SU-DHL-6 (cell line): ENCODE measurements around the gene HS2ST1.

Experiments
- H2AFZ ChIP-seq: fragments of 200-600 bp; sonication (generic); 2 replicates; pipeline ENCODE4 v1.6.1; 2014; ENCODE audit warnings: low read depth, mild to moderate bottlenecking, moderate library complexity, mixed read lengths, antibody characterized with exemption, low read length; ENCODE audit not compliant: severe bottlenecking
- H3F3A ChIP-seq: fragments of 200-600 bp; shearing (Covaris generic); 2 replicates; pipeline ENCODE4 v1.6.0; 2016; ENCODE audit warnings: antibody characterized with exemption, mild to moderate bottlenecking; ENCODE audit not compliant: insufficient read depth
- H3K27ac ChIP-seq: fragments of 200-600 bp; sonication (generic); 2 replicates; pipeline ENCODE4 v1.5.1; 2016; ENCODE audit warnings: low read depth, mild to moderate bottlenecking, low read length, moderate library complexity, mixed read lengths
- H3K27me3 ChIP-seq: fragments of 200-600 bp; sonication (generic), shearing (Covaris generic); 2 replicates; pipeline ENCODE4 v1.6.0; 2014; ENCODE audit warnings: mild to moderate bottlenecking, low read length
- H3K36me3 ChIP-seq: fragments of 200-600 bp; sonication (generic); 2 replicates; pipeline ENCODE4 v1.6.1; 2014; ENCODE audit warnings: mild to moderate bottlenecking, low read length, mixed read lengths
- H3K4me2 ChIP-seq: fragments of 300-600, 200-600 bp; shearing (Covaris generic), sonication (generic); 2 replicates; pipeline ENCODE4 v1.6.0; 2014; ENCODE audit warnings: low read length, low read depth, mild to moderate bottlenecking; ENCODE audit not compliant: poor library complexity, severe bottlenecking
- H3K4me3 ChIP-seq: fragments of 200-600 bp; sonication (generic); 2 replicates; pipeline ENCODE4 v1.5.1; 2014; ENCODE audit warnings: antibody characterized with exemption, low read length, mild to moderate bottlenecking, mixed read lengths; ENCODE audit not compliant: insufficient read depth, poor library complexity, severe bottlenecking
- H3K79me2 ChIP-seq: fragments of 200-600 bp; sonication (generic); 2 replicates; pipeline ENCODE4 v1.6.1; 2014; ENCODE audit warnings: mild to moderate bottlenecking, low read length, moderate library complexity; ENCODE audit not compliant: insufficient read depth
- H3K9ac ChIP-seq: fragments of 200-600 bp; sonication (generic); 2 replicates; pipeline ENCODE4 v1.7.0; 2014; ENCODE audit warnings: mild to moderate bottlenecking, low read length
- H3K9me2 ChIP-seq: fragments of 200-600 bp; sonication (generic); replicated peaks from 2 replicates; pipeline ENCODE4 v1.6.1; 2014; ENCODE audit warnings: low read length; ENCODE audit not compliant: insufficient read depth
- H3K9me3 ChIP-seq: fragments of 200-600 bp; sonication (generic); 2 replicates; pipeline ENCODE4 v1.6.1; 2014; ENCODE audit warnings: low read length, mixed read lengths; ENCODE audit not compliant: insufficient read depth
- H4K20me1 ChIP-seq: fragments of 200-600 bp; sonication (generic); 2 replicates; pipeline ENCODE4 v1.6.1; 2014; ENCODE audit warnings: low read depth, mild to moderate bottlenecking, antibody characterized with exemption, low read length, moderate library complexity, mixed read lengths
- CTCF ChIP-seq: fragments of 200-600 bp; sonication (generic); IDR thresholded peaks from one replicate; pipeline ENCODE4 v1.5.1; 2017; ENCODE audit warnings: antibody characterized with exemption, mild to moderate bottlenecking, low read length, moderate library complexity; ENCODE audit not compliant: insufficient read depth, poor library complexity, severe bottlenecking
- EZH2phosphoT487 ChIP-seq: fragments of 200-600 bp; sonication (generic), shearing (Covaris generic); conservative IDR thresholded peaks from 2 replicates; pipeline ENCODE4 v1.6.1; 2018; ENCODE audit warnings: mild to moderate bottlenecking, antibody characterized with exemption, low read length, moderate library complexity, mixed read lengths

The HS2ST1 gene

GRCh38 chr1:87150143-87150542 lies 235.7 kb downstream of the HS2ST1 start:
- no peaks in the 10 kb centered on the region for H3K36me3 ChIP-seq
- no peaks in the 10 kb centered on the region for H4K20me1 ChIP-seq
- no peak overlapping the region for H3K4me3 ChIP-seq
- H3K4me2 ChIP-seq = no peak overlapping the region
- no peaks in the 10 kb centered on the region for H3K9me3 ChIP-seq
- no peaks in the 10 kb centered on the region for H3K79me2 ChIP-seq
- no peaks in the 10 kb centered on the region for H3F3A ChIP-seq
- H3K9me2 ChIP-seq = no peaks in the 10 kb centered on the region
- H3K9ac ChIP-seq = no peak overlapping the region
- no peak for TF ChIP-seq EZH2phosphoT487
- TF ChIP-seq CTCF = no peak
- H2AFZ ChIP-seq = no peak overlapping the region
- no peaks in the 10 kb centered on the region for H3K27me3 ChIP-seq
- H3K27ac ChIP-seq = no peak overlapping the region

GRCh38 chr1:87151500-87152421 lies 237.3 kb downstream of the HS2ST1 start:
- Histone ChIP-seq H3K79me2 (no peaks in the 10 kb centered on the region), H3K4me3 (no peak overlapping the region), H2AFZ (peak overlapping the region; percentile 14), H3K27me3 (no peaks in the 10 kb centered on the region), H3F3A (no peaks in the 10 kb centered on the region), H3K27ac (no peak overlapping the region), H3K9me3 (no peaks in the 10 kb centered on the region), H3K4me2 (peak overlapping the region; percentile 34), H3K9me2 (no peaks in the 10 kb centered on the region), H3K36me3 (no peaks in the 10 kb centered on the region), H3K9ac (no peak overlapping the region), H4K20me1 (no peaks in the 10 kb centered on the region)
- TF ChIP-seq CTCF = no peak
- TF ChIP-seq EZH2phosphoT487 = no peak

GRCh38 chr1:87154384-87154783 lies 239.9 kb downstream of the HS2ST1 start:
- no peak overlapping the region for H3K27ac ChIP-seq
- no peaks in the 10 kb centered on the region for H3K79me2 ChIP-seq
- TF ChIP-seq CTCF = no peak
- no peak for TF ChIP-seq EZH2phosphoT487
- no peaks in the 10 kb centered on the region for H4K20me1 ChIP-seq
- H3F3A ChIP-seq = no peaks in the 10 kb centered on the region
- H3K9me2 ChIP-seq = no peaks in the 10 kb centered on the region
- H2AFZ ChIP-seq = no peak overlapping the region
- H3K4me3 ChIP-seq = no peak overlapping the region
- H3K36me3 ChIP-seq = no peaks in the 10 kb centered on the region
- H3K27me3 ChIP-seq = no peaks in the 10 kb centered on the region
- H3K9me3 ChIP-seq = no peaks in the 10 kb centered on the region
- no peak overlapping the region for H3K9ac ChIP-seq
- no peak overlapping the region for H3K4me2 ChIP-seq
